Right cardiac atrium (tissue), 5 donors: ENCODE results near the gene H2BK1. TPM values are rescaled to one million over a fixed set of nuclear protein-coding genes. Genes with fewer than 3 reads are reported as not detected.

Experiments
- ATAC-seq, 2 donors: fragments of 200-7000 bp; cut with Tn5 transposase; one replicate each; pipeline versions ENCODE4 v1.8.0 to v1.9.1; 2020; ENCODE audit warnings: moderate library complexity in 2 of 2, mild to moderate bottlenecking in 1 of 2
- DNase-seq, 3 donors: peaks; one replicate each; pipeline ENCODE4 v3.0.0-alpha.2; 2020
- H3K27ac ChIP-seq: one replicate; pipeline ENCODE4 v1.5.1; 2013; ENCODE audit warnings: mild to moderate bottlenecking, low read length, control low read depth, moderate library complexity
- H3K27me3 ChIP-seq: one replicate; pipeline ENCODE4 v1.6.1; 2013; ENCODE audit not compliant: control insufficient read depth, insufficient read depth
- H3K4me1 ChIP-seq: one replicate; pipeline ENCODE4 v1.6.1; 2013; ENCODE audit warnings: low read length; ENCODE audit not compliant: control insufficient read depth, insufficient read depth
- H3K4me3 ChIP-seq: one replicate; pipeline ENCODE4 v1.5.1; 2013; ENCODE audit warnings: low read length, control low read depth
- H3K9me3 ChIP-seq: one replicate; pipeline ENCODE4 v1.6.1; 2013; ENCODE audit warnings: low read length; ENCODE audit not compliant: control insufficient read depth
- WGBS: extraction: QIAGEN DNeasy Blood & Tissue Kit; methylation state at CpG from one replicate; pipeline ENCODE4 v1.1.7; 2013; 5-methylcytosine and 5-hydroxymethylcytosine counted together
- intact Hi-C, 4 donors: fragments of 100-400 bp; cut with DNase I; formaldehyde crosslinking; loops; one replicate each; pipeline versions ENCODE4 v1.11.0 to v1.14.0; 2022 to 2023
- polyA plus RNA-seq: library from polyadenylated mRNA; stranded (reverse); fragments of 200-250 nt; gene quantifications from one replicate; pipeline ENCODE4 v1.2.3, GENCODE V29; 2013
- total RNA-seq, 4 donors: library from RNA; stranded (reverse); fragmentation: NEBNext Ultra II Directional; extraction: Animal tissue kit (Norgen Biotek cat#: 25700); gene quantifications; one replicate each; pipeline ENCODE4 v1.2.1, GENCODE V29; 2021
- donor health status: healthy with polysubstance abuse.
- donor health status: DM: no; HTN: yes; CAD: no.
- donor health status: DM: no; HTN: no; CAD: no.
- donor health status: DM: no; HTN: yes; CAD: no; lungs with severe emphysema.
- donor health status: DM: yes; HTN: yes; CAD: no.

Gene H2BK1
- total and polyA plus RNA-seq, 5 donors: not detected

GRCh38 chr7:151211155-151211772 is 976 bp upstream of the H2BK1 start:
- Histone ChIP-seq H3K27me3 (no peaks in the 10 kb centered on the region), H3K27ac (no peak overlapping the region), H3K9me3 (no peaks in the 10 kb centered on the region), H3K4me3 (no peak overlapping the region), H3K4me1 (no peaks in the 10 kb centered on the region)
- ATAC-seq: no peak
- WGBS: 81% methylated on average over 3 of the region's 3 CpGs
- intact Hi-C loops: no loop called here
- peak in 1 of 3 donors; percentile 1 for DNase-seq

- H3K27me3 ChIP-seq: no peaks in the 10 kb centered on the region
- peak in 1 of 3 donors; percentile 16 for DNase-seq
- H3K27ac ChIP-seq: no peak overlapping the region
- 79% methylated on average over 6 of the region's 6 CpGs for WGBS
- intact Hi-C loops: no loop called here
- H3K4me3 ChIP-seq: no peak overlapping the region
- H3K9me3 ChIP-seq: no peaks in the 10 kb centered on the region
- ATAC-seq: no peak
- no peaks in the 10 kb centered on the region for H3K4me1 ChIP-seq
Measured at GRCh38 chr7:151209588-151209987, 700 bp downstream of the H2BK1 start.

- WGBS: 68% methylated on average over 9 of the region's 9 CpGs
- H3K27me3 ChIP-seq: no peaks in the 10 kb centered on the region
- H3K4me1 ChIP-seq: no peaks in the 10 kb centered on the region
- no peaks in the 10 kb centered on the region for H3K9me3 ChIP-seq
- no peak overlapping the region for H3K4me3 ChIP-seq
- ATAC-seq: no peak
- DNase-seq: peak in 1 of 3 donors; percentile 2
- intact Hi-C loops: no loop called here
- H3K27ac ChIP-seq: no peak overlapping the region
Measured at GRCh38 chr7:151208253-151208862, 1.9 kb downstream of the H2BK1 start.

GRCh38 chr7:151207804-151208203 is 2.5 kb downstream of the H2BK1 start:
- 78% methylated on average over 12 of the region's 12 CpGs for WGBS
- Histone ChIP-seq H3K27me3 (no peaks in the 10 kb centered on the region), H3K4me3 (no peak overlapping the region), H3K9me3 (no peaks in the 10 kb centered on the region), H3K4me1 (no peaks in the 10 kb centered on the region), H3K27ac (no peak overlapping the region)
- intact Hi-C loops: no loop called here
- DNase-seq: peak in 1 of 3 donors; percentile 35
- ATAC-seq: no peak

- no peak for ATAC-seq
- 65% methylated on average over 9 of the region's 9 CpGs for WGBS
Measured at GRCh38 chr7:151207315-151207714, 3.0 kb downstream of the H2BK1 start.

GRCh38 chr7:151206914-151207313 is 3.4 kb downstream of the H2BK1 start:
- intact Hi-C loops: no loop called here
- 58% methylated on average over 9 of the region's 9 CpGs for WGBS

More at GRCh38 chr7:151207315-151207714, 3.0 kb downstream of the H2BK1 start:
- H3K27ac ChIP-seq: no peak overlapping the region
- DNase-seq: no peak
- no peaks in the 10 kb centered on the region for H3K27me3 ChIP-seq
- no peak overlapping the region for H3K4me3 ChIP-seq
- H3K4me1 ChIP-seq: no peaks in the 10 kb centered on the region
- H3K9me3 ChIP-seq: no peaks in the 10 kb centered on the region
- intact Hi-C loops: no loop called here

GRCh38 chr7:151205730-151206129 is 4.6 kb downstream of the H2BK1 start:
- H3K4me1 ChIP-seq: no peaks in the 10 kb centered on the region
- WGBS: 65% methylated on average over 6 of the region's 6 CpGs
- no peak overlapping the region for H3K27ac ChIP-seq
- intact Hi-C loops: no loop called here
- no peaks in the 10 kb centered on the region for H3K27me3 ChIP-seq
- ATAC-seq (no peak), DNase-seq (no peak)
- H3K9me3 ChIP-seq: no peaks in the 10 kb centered on the region
- H3K4me3 ChIP-seq: no peak overlapping the region

More at GRCh38 chr7:151206914-151207313, 3.4 kb downstream of the H2BK1 start:
- Histone ChIP-seq H3K9me3 (no peaks in the 10 kb centered on the region), H3K27ac (no peak overlapping the region), H3K4me1 (no peaks in the 10 kb centered on the region), H3K27me3 (no peaks in the 10 kb centered on the region), H3K4me3 (no peak overlapping the region)
- no peak for DNase-seq
- ATAC-seq: no peak

GRCh38 chr7:151204383-151205032 is 5.8 kb downstream of the H2BK1 start:
- DNase-seq (no peak), ATAC-seq (no peak)
- no peak overlapping the region for H3K27ac ChIP-seq
- H3K4me1 ChIP-seq: no peaks in the 10 kb centered on the region
- WGBS: 73% methylated on average over 48 of the region's 48 CpGs
- H3K27me3 ChIP-seq: no peaks in the 10 kb centered on the region
- intact Hi-C loops: no loop called here
- no peaks in the 10 kb centered on the region for H3K9me3 ChIP-seq
- H3K4me3 ChIP-seq: no peak overlapping the region

- Histone ChIP-seq H3K4me1 (no peaks in the 10 kb centered on the region), H3K9me3 (no peaks in the 10 kb centered on the region), H3K27me3 (no peaks in the 10 kb centered on the region), H3K27ac (no peak overlapping the region), H3K4me3 (no peak overlapping the region)
- ATAC-seq (no peak), DNase-seq (no peak)
- intact Hi-C loops: no loop called here
- WGBS: 93% methylated on average over 9 of the region's 9 CpGs
Measured at GRCh38 chr7:151202836-151203235, 7.5 kb downstream of the H2BK1 start.

- no peak overlapping the region for H3K27ac ChIP-seq
- intact Hi-C loops: no loop called here
- H3K4me3 ChIP-seq: no peak overlapping the region
- no peak for ATAC-seq
- WGBS: 86% methylated on average over 4 of the region's 4 CpGs
- H3K4me1 ChIP-seq: no peaks in the 10 kb centered on the region
- no peaks in the 10 kb centered on the region for H3K27me3 ChIP-seq
- DNase-seq: no peak
- H3K9me3 ChIP-seq: no peaks in the 10 kb centered on the region
Measured at GRCh38 chr7:151201751-151202150, 8.5 kb downstream of the H2BK1 start.

- WGBS: 86% methylated on average over 3 of the region's 3 CpGs
- intact Hi-C loops: no loop called here
- ATAC-seq (no peak), DNase-seq (no peak)
- Histone ChIP-seq H3K27me3 (no peaks in the 10 kb centered on the region), H3K4me3 (no peak overlapping the region), H3K4me1 (no peaks in the 10 kb centered on the region), H3K9me3 (no peaks in the 10 kb centered on the region), H3K27ac (no peak overlapping the region)
Measured at GRCh38 chr7:151201344-151201743, 8.9 kb downstream of the H2BK1 start.
